ENCODE measurements around the gene ASTL.
"Not testable (repeated sequence)": the region's sequence is repeated elsewhere in the genome, so short reads cannot be mapped to it uniquely, and the experiment has no call there.

Gene ASTL

GRCh38 chr2:96145036-96145847 lies 6.9 kb upstream of the ASTL start, which contains the start of gene DUSP2:
TSS of gene DUSP2 (minus strand) at chr2:96145440. CDS start at chr2:96145354, 86 bp downstream.
- DNase-seq: peak; percentile 95

GRCh38 chr2:96144481-96145035 lies 6.3 kb upstream of the ASTL start:
- DNase-seq: no peak

GRCh38 chr2:96143848-96144480 lies 5.7 kb upstream of the ASTL start:
- DNase-seq: no peak

GRCh38 chr2:96143231-96143847 lies 5.0 kb upstream of the ASTL start:
- no peak for DNase-seq

GRCh38 chr2:96142217-96143113 lies 4.2 kb upstream of the ASTL start:
- DNase-seq: no peak

- DNase-seq: not testable (repeated sequence)
Measured at GRCh38 chr2:96141624-96141967, 3.3 kb upstream of the ASTL start.

- DNase-seq: no peak
Measured at GRCh38 chr2:96140941-96141623, 2.8 kb upstream of the ASTL start.

GRCh38 chr2:96139181-96139758 lies 968 bp upstream of the ASTL start:
- DNase-seq: no peak

- DNase-seq: no peak
Measured at GRCh38 chr2:96137321-96138178, 752 bp downstream of the ASTL start.

- no peak for DNase-seq
Measured at GRCh38 chr2:96136129-96136720, 2.1 kb downstream of the ASTL start.

- no peak for DNase-seq
Measured at GRCh38 chr2:96135621-96136020, 2.7 kb downstream of the ASTL start.

GRCh38 chr2:96135171-96135570 lies 3.1 kb downstream of the ASTL start:
- no peak for DNase-seq

GRCh38 chr2:96134421-96134820 lies 3.9 kb downstream of the ASTL start:
- no peak for DNase-seq

GRCh38 chr2:96131813-96132745 lies 6.2 kb downstream of the ASTL start:
- DNase-seq: no peak

- no peak for DNase-seq
Measured at GRCh38 chr2:96131152-96131812, 7.0 kb downstream of the ASTL start.

GRCh38 chr2:96130483-96130882 lies 7.8 kb downstream of the ASTL start:
- no peak for DNase-seq

GRCh38 chr2:96129528-96130120 lies 8.7 kb downstream of the ASTL start:
- DNase-seq: no peak

GRCh38 chr2:96128456-96128855 lies 9.8 kb downstream of the ASTL start:
- no peak for DNase-seq

Measured in suppressor macrophage treated with lipopolysaccharide for 4 hours (primary cell).